ENCODE data around the gene VPS13D.

- no peak for TF ChIP-seq REST (IDR thresholded peaks at IDR 0.05; ENCODE audit: low read depth)
- TF ChIP-seq MAX (IDR thresholded peaks at IDR 0.05), result no peak
- TF ChIP-seq CREB1 (IDR thresholded peaks at IDR 0.05; ENCODE audit: low read depth), result no peak
- TF ChIP-seq NFIC (IDR thresholded peaks at IDR 0.05), result no peak
- no peak for TF ChIP-seq CEBPB (IDR thresholded peaks at IDR 0.05)
- TF ChIP-seq EGR1 (IDR thresholded peaks at IDR 0.05), result no peak
- TF ChIP-seq YY1 (IDR thresholded peaks at IDR 0.05; ENCODE audit: low read depth), result no peak
- no peak for TF ChIP-seq EP300 (IDR thresholded peaks at IDR 0.05; ENCODE audit: borderline replicate concordance)
- no peak for TF ChIP-seq USF1 (IDR thresholded peaks at IDR 0.05)
- no peak for TF ChIP-seq RAD21 (IDR thresholded peaks at IDR 0.05; ENCODE audit: low read depth)
- no peak for TF ChIP-seq TAF1 (IDR thresholded peaks at IDR 0.05; ENCODE audit: low read depth)
- no peak for TF ChIP-seq FOXM1 (IDR thresholded peaks at IDR 0.05; ENCODE audit: borderline replicate concordance, low read depth)
- no peak for TF ChIP-seq TEAD4 (IDR thresholded peaks at IDR 0.05)
Measured at GRCh38 chr1:12450090-12450755, 220.4 kb downstream of the VPS13D start.
